Esophagus squamous epithelium (tissue), 5 donors: ENCODE data around the gene HPN. TPM values are rescaled to one million over a fixed set of nuclear protein-coding genes. Genes with fewer than 3 reads are reported as not detected.
"Not testable (repeated sequence)": the region's sequence is repeated elsewhere in the genome, so short reads cannot be mapped to it uniquely, and the experiment has no call there.

Source experiments
- DNase-seq: peaks from one replicate; lab custom pipeline; 2025; lab: John Stamatoyannopoulos, UW
- H3K27ac ChIP-seq, 4 donors: fragments of 200-600 bp; sonication (generic); one replicate each; pipeline ENCODE4 v1.5.1; 2016 to 2019; ENCODE audit warnings: mild to moderate bottlenecking in 1 of 4
- H3K27me3 ChIP-seq, 4 donors: fragments of 200-600 bp; sonication (generic); 1 replicate in 3 of 4; 2 replicates in 1 of 4; pipeline versions ENCODE4 v1.5.1 to v1.6.0; 2017 to 2021; ENCODE audit warnings: antibody characterized with exemption in 1 of 4
- H3K36me3 ChIP-seq, 3 donors: fragments of 200-600 bp; sonication (generic); one replicate each; pipeline ENCODE4 v1.5.1; 2016 to 2019
- H3K4me1 ChIP-seq, 3 donors: fragments of 200-600 bp; sonication (generic); one replicate each; pipeline ENCODE4 v1.5.1; 2017 to 2019
- H3K4me3 ChIP-seq, 4 donors: fragments of 200-600 bp; sonication (generic); 1 replicate in 3 of 4; 2 replicates in 1 of 4; pipeline ENCODE4 v1.5.1; 2016 to 2019; ENCODE audit warnings: mild to moderate bottlenecking in 2 of 4, moderate library complexity in 1 of 4
- H3K9me3 ChIP-seq, 3 donors: fragments of 200-600 bp; sonication (generic); one replicate each; pipeline ENCODE4 v1.5.1; 2016 to 2019
- POLR2A ChIP-seq, 4 donors: fragments of 450-650 bp; IDR thresholded peaks; one replicate each; pipeline ENCODE4 v1.6.1; 2017; ENCODE audit warnings: antibody characterized with exemption in 4 of 4, mild to moderate bottlenecking in 4 of 4, moderate library complexity in 3 of 4
- WGBS, 2 donors: methylation state at CpG; one replicate each; pipeline ENCODE4 v1.1.5; 2018; 5-methylcytosine and 5-hydroxymethylcytosine counted together
- intact Hi-C: fragments of 100-400 bp; cut with DNase I; formaldehyde crosslinking; loops from one replicate; pipeline ENCODE4 v1.15.0; 2022
- total RNA-seq, 4 donors: library from RNA; depleted of rRNA; stranded (reverse); fragments of >200 nt; gene quantifications; one replicate each; pipeline ENCODE4 v1.1.0, GENCODE V29; 2016
- TF ChIP-seq, protein P1 (sequence below), 6 experiments: fragments of 450-650 bp in 4 of 6; fragments of 200-600 bp in 2 of 6; sonication (generic) in 2 of 6; IDR thresholded peaks; one replicate each; pipeline ENCODE4 v1.5.1; 2016 to 2019; ENCODE audit warnings: antibody characterized with exemption in 6 of 6, mild to moderate bottlenecking in 4 of 6, moderate library complexity in 4 of 6
- donor health status: DM: yes; HTN: yes; CAD: no.

HPN gene
- total RNA-seq, 4 donors from 2014 or later, result 0.19 to 0.47 TPM; not detected in 2

DNA sequence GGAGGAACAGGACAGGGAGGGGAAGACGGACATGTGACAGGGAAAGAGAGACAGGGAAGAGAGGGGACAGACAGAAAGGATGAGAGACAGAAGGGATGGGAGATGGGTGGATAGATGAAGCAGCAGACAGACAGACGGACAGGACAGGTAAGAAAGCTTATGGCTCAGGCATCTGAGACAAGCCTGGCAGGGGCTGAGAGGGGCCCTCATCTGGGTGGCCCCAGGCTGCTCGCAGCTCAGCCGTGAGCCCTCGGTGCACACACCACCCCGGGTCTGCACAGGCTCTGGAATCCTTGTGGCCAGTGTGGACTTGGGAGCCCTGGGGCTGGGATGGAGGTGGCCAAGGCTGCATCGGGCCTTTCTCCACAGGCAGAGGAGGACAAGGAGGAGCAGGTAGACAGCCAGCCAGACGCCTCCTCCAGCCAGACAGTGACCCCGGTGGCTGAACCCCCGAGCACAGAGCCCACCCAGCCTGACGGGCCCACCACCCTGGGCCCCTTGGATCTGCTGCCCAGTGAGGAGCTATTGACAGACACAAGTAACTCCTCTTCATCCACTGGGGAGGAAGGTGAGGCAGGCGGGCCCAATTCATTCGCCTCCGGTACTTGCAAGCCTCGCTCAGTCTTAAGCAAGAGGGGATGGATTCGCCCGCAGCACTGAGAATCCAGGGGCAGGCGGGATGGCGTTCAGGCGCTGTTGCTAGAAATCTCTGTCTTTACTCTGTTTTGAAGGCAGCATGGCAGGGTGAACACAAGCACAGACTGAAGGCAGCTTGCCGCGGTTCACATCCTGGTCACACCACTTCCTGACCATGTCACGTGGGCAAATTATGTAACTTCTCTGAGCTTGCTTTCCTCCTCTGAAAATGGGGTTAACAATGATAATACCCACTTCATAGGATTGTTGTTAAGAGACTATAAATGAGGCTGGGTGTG, 27.4 kb upstream of the HPN start:
- H3K27me3 ChIP-seq, result no peaks in the 10 kb centered on the region
- no peak overlapping the region for H3K4me3 ChIP-seq
- no peak for DNase-seq
- WGBS, 2 donors, result 67 to 78% methylated on average over 11 of the region's 23 CpGs
- TF ChIP-seq POLR2A (IDR thresholded peaks at IDR 0.05), result no peak
- TF ChIP-seq, protein P1, sequence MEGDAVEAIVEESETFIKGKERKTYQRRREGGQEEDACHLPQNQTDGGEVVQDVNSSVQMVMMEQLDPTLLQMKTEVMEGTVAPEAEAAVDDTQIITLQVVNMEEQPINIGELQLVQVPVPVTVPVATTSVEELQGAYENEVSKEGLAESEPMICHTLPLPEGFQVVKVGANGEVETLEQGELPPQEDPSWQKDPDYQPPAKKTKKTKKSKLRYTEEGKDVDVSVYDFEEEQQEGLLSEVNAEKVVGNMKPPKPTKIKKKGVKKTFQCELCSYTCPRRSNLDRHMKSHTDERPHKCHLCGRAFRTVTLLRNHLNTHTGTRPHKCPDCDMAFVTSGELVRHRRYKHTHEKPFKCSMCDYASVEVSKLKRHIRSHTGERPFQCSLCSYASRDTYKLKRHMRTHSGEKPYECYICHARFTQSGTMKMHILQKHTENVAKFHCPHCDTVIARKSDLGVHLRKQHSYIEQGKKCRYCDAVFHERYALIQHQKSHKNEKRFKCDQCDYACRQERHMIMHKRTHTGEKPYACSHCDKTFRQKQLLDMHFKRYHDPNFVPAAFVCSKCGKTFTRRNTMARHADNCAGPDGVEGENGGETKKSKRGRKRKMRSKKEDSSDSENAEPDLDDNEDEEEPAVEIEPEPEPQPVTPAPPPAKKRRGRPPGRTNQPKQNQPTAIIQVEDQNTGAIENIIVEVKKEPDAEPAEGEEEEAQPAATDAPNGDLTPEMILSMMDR (IDR thresholded peaks at IDR 0.05), result no peak
- H3K27ac ChIP-seq, result peak overlapping the region in 3 of 4 donors; percentile 23 to 51 (median 30)
- peaks cover 17 to 50% (median 24%) of the 10 kb centered on the region in 3 donors for H3K4me1 ChIP-seq
- intact Hi-C loops, result loop anchor here (2.0 kb wide), 1 partner anchor 41 kb away; no protein-coding TSS in a partner anchor
- no peaks in the 10 kb centered on the region for H3K9me3 ChIP-seq
- H3K36me3 ChIP-seq, result peaks cover 8 to 85% (median 32%) of the 10 kb centered on the region in 3 donors

DNA sequence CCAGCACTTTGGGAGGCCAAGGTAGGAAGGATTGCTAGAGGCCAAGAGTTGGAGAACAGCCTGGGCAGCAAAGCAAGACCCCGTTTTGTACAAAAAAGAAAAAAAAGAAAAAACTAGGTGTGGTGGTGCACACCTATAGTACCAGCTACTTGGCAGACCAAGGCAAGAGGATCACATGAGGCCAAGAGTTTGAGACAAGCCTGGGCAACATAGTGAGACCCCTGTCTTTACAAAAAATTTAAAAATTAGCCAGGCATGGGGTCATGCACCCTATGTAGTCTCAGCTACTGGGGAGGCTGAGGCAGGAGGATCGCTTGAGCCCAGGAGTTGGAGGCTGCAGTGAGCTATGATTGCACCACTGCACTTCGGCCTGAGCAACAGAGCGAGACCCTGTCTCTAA, 26.7 kb upstream of the HPN start:
- H3K9me3 ChIP-seq, H3K4me3 ChIP-seq, H3K27me3 ChIP-seq, intact Hi-C loops, DNase-seq: not testable (repeated sequence)
- 81 to 93% methylated on average over 4 of the region's 4 CpGs for WGBS, 2 donors
- peak overlapping the region in 1 of 4 donors; percentile 51 for H3K27ac ChIP-seq
- H3K36me3 ChIP-seq, result peaks cover 13 to 85% (median 33%) of the 10 kb centered on the region in 3 donors
- peaks cover 17 to 50% (median 24%) of the 10 kb centered on the region in 3 donors for H3K4me1 ChIP-seq

GRCh38 chr19:35015270-35015953, 26.1 kb upstream of the HPN start:
- DNase-seq, result no peak
- Histone ChIP-seq H3K4me1 (peaks cover 17 to 50% (median 24%) of the 10 kb centered on the region in 3 donors), H3K4me3 (no peak overlapping the region), H3K36me3 (peaks cover 10 to 85% (median 32%) of the 10 kb centered on the region in 3 donors), H3K27me3 (no peaks in the 10 kb centered on the region), H3K9me3 (no peaks in the 10 kb centered on the region), H3K27ac (peak overlapping the region in 1 of 4 donors; percentile 51)
- intact Hi-C loops, result no loop called here
- WGBS, 2 donors, result 65 to 85% methylated on average over 3 to 8 of the region's 16 CpGs
- no peak for TF ChIP-seq POLR2A (IDR thresholded peaks at IDR 0.05)
- TF ChIP-seq, protein P1 (IDR thresholded peaks at IDR 0.05), result no peak

- Histone ChIP-seq H3K27ac (peak overlapping the region in 1 of 4 donors; percentile 51), H3K36me3 (peaks cover 10 to 85% (median 31%) of the 10 kb centered on the region in 3 donors), H3K27me3 (no peaks in the 10 kb centered on the region), H3K4me1 (peaks cover 17 to 50% (median 24%) of the 10 kb centered on the region in 3 donors), H3K9me3 (no peaks in the 10 kb centered on the region), H3K4me3 (no peak overlapping the region)
- intact Hi-C loops, result no loop called here
- DNase-seq, result no peak
- 96 to 97% methylated on average over 4 of the region's 6 CpGs for WGBS, 2 donors
- no peak for TF ChIP-seq POLR2A (IDR thresholded peaks at IDR 0.05)
- TF ChIP-seq, protein P1 (IDR thresholded peaks at IDR 0.05), result no peak
These were observed 25.6 kb upstream of the HPN start for GRCh38 chr19:35015954-35016351.

- no peaks in the 10 kb centered on the region for H3K27me3 ChIP-seq
- no peak overlapping the region for H3K4me3 ChIP-seq
- 72 to 86% methylated on average over 3 of the region's 3 CpGs for WGBS, 2 donors
- no peak for TF ChIP-seq POLR2A (IDR thresholded peaks at IDR 0.05)
- TF ChIP-seq, protein P1 (IDR thresholded peaks at IDR 0.05), result no peak
- no peak for DNase-seq
- no peak overlapping the region for H3K27ac ChIP-seq
- intact Hi-C loops, result no loop called here
- H3K36me3 ChIP-seq, result peaks cover 10 to 89% (median 42%) of the 10 kb centered on the region in 3 donors
- no peaks in the 10 kb centered on the region for H3K9me3 ChIP-seq
- peaks cover 16 to 35% (median 22%) of the 10 kb centered on the region in 3 donors for H3K4me1 ChIP-seq
These were observed 24.0 kb upstream of the HPN start for GRCh38 chr19:35017507-35017906.
